Fibroblast of lung (primary cell): ENCODE measurements around the gene ZC3H7B. TPM values are rescaled to one million over a fixed set of nuclear protein-coding genes. Genes with fewer than 3 reads are reported as not detected.
A peak's percentile ranks its signal among the peaks of the same experiment; 100 is the strongest.

Experiments
- DNase-seq, 2 donors: peaks; one replicate each; pipeline versions ENCODE4 v3.0.0 to v3.0.0-alpha.2; 2010; ENCODE audit warnings: low read depth in 2 of 2
- H2AFZ ChIP-seq: 2 replicates; pipeline ENCODE4 v1.5.1; 2012; ENCODE audit warnings: low read length, control low read depth, inconsistent platforms
- H3K27ac ChIP-seq: 2 replicates; pipeline ENCODE4 v1.5.1; 2011; ENCODE audit warnings: low read length, control low read depth; ENCODE audit not compliant: insufficient read depth
- H3K27me3 ChIP-seq: 2 replicates; pipeline ENCODE4 v1.5.1; 2011; ENCODE audit warnings: mild to moderate bottlenecking, low read length; ENCODE audit not compliant: control insufficient read depth, insufficient read depth
- H3K36me3 ChIP-seq: 2 replicates; pipeline ENCODE4 v1.5.1; 2011; ENCODE audit warnings: low read length; ENCODE audit not compliant: control insufficient read depth, insufficient read depth
- H3K4me1 ChIP-seq: 2 replicates; pipeline ENCODE4 v1.5.1; 2011; ENCODE audit warnings: low read length; ENCODE audit not compliant: control insufficient read depth, insufficient read depth; ENCODE audit errors: extremely low read depth
- H3K4me2 ChIP-seq: 2 replicates; pipeline ENCODE4 v1.5.1; 2011; ENCODE audit warnings: low read length, control low read depth; ENCODE audit not compliant: insufficient read depth; ENCODE audit errors: extremely low read depth
- H3K4me3 ChIP-seq, 4 experiments: fragments of 200-600 bp in 1 of 4; sonication (generic) in 1 of 4; replicated peaks in 1 of 4; 2 replicates each; pipeline ENCODE4 v1.5.1; 2011 to 2016; ENCODE audit warnings: low read length in 4 of 4, low read depth in 3 of 4, mild to moderate bottlenecking in 3 of 4, control low read depth in 2 of 4, inconsistent platforms in 1 of 4, mixed read lengths in 1 of 4; ENCODE audit not compliant: insufficient read depth in 1 of 4; ENCODE audit errors: control extremely low read depth in 1 of 4
- H3K79me2 ChIP-seq: 2 replicates; pipeline ENCODE4 v1.5.1; 2012; ENCODE audit warnings: mild to moderate bottlenecking, low read length, inconsistent platforms; ENCODE audit not compliant: control insufficient read depth, insufficient read depth
- H3K9ac ChIP-seq: 2 replicates; pipeline ENCODE4 v1.5.1; 2011; ENCODE audit warnings: mild to moderate bottlenecking, low read length, control low read depth; ENCODE audit not compliant: insufficient read depth
- H3K9me3 ChIP-seq: 2 replicates; pipeline ENCODE4 v1.5.1; 2012; ENCODE audit warnings: low read depth, low read length; ENCODE audit not compliant: control insufficient read depth, insufficient read depth
- H4K20me1 ChIP-seq: 2 replicates; pipeline ENCODE4 v1.5.1; 2011; ENCODE audit warnings: low read length; ENCODE audit not compliant: control insufficient read depth, insufficient read depth; ENCODE audit errors: extremely low read depth
- EZH2 ChIP-seq: IDR thresholded peaks from 2 replicates; pipeline ENCODE4 v1.5.1; 2012; ENCODE audit warnings: low read length, control low read depth, mild to moderate bottlenecking; ENCODE audit errors: missing control alignments
- polyA plus RNA-seq, 2 donors: library from polyadenylated mRNA; depleted of rRNA in 1 of 2; stranded (reverse) in 1 of 2; unstranded in 1 of 2; fragments of >200 nt; gene quantifications; 2 replicates each; pipeline ENCODE4 v1.2.1, GENCODE V29; 2011 to 2012; ENCODE audit warnings: missing spikeins in 1 of 2
- total RNA-seq: library from RNA; depleted of rRNA; stranded (reverse); fragments of >200 nt; gene quantifications from 2 replicates; pipeline ENCODE4 v1.2.1, GENCODE V29; 2014
- TF ChIP-seq, protein P1 (sequence below), 2 donors: IDR thresholded peaks in 1 of 2; conservative IDR thresholded peaks in 1 of 2; 1 replicate in 1 of 2; 2 replicates in 1 of 2; pipeline ENCODE4 v1.5.1; 2011 to 2012; ENCODE audit warnings: low read length in 2 of 2, control low read depth in 1 of 2, inconsistent platforms in 1 of 2, low read depth in 1 of 2, mild to moderate bottlenecking in 1 of 2

Gene ZC3H7B
- total and polyA plus RNA-seq, 2 donors (not counting 1 experiment from before 2014, with no cell fraction given), result 30.6 to 64.4 TPM

DNA sequence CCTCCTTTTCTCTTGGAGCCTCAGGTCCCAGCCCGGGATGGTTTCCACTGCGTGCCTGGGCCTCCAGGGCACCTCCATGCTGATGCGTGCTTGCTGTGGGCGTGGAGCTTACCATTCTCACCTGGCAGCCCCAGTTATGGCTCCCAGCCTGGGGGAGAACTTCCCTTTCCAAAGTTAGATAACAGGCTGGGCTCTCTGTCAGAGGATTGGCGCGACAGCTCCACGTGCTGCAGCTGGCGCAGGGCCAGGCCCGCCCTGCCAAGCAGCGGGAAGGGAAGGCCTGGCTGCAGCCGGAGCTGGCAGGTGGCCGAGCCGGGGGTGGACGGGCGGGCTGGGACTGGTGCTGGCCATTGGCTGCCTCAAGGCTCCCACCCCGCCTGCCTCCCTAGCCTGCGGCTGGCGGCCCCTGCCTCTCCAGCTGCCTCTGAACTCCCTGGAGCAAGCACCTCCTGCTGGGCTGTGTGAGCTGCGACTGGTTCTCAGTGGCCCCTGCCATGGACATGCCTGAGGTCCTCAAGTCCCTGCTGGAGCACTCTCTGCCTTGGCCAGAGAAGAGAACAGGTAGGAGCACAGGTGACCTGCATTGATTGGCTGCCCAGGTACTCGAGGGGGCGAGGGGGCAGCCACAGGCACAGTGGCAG, 65.8 kb downstream of the ZC3H7B start:
- Histone ChIP-seq H3K9ac (no peak overlapping the region), H3K4me2 (peak overlapping the region; percentile 76), H3K4me3 (peak overlapping the region in 2 of 4 experiments; percentile 20 to 61), H2AFZ (peak overlapping the region; percentile 25), H3K4me1 (peaks cover 13% of the 10 kb centered on the region), H3K79me2 (no peaks in the 10 kb centered on the region), H3K27ac (no peak overlapping the region), H3K27me3 (no peaks in the 10 kb centered on the region), H3K36me3 (peaks cover 2% of the 10 kb centered on the region), H3K9me3 (no peaks in the 10 kb centered on the region), H4K20me1 (no peaks in the 10 kb centered on the region)
- TF ChIP-seq, protein P1, sequence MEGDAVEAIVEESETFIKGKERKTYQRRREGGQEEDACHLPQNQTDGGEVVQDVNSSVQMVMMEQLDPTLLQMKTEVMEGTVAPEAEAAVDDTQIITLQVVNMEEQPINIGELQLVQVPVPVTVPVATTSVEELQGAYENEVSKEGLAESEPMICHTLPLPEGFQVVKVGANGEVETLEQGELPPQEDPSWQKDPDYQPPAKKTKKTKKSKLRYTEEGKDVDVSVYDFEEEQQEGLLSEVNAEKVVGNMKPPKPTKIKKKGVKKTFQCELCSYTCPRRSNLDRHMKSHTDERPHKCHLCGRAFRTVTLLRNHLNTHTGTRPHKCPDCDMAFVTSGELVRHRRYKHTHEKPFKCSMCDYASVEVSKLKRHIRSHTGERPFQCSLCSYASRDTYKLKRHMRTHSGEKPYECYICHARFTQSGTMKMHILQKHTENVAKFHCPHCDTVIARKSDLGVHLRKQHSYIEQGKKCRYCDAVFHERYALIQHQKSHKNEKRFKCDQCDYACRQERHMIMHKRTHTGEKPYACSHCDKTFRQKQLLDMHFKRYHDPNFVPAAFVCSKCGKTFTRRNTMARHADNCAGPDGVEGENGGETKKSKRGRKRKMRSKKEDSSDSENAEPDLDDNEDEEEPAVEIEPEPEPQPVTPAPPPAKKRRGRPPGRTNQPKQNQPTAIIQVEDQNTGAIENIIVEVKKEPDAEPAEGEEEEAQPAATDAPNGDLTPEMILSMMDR (conservative IDR thresholded peaks at IDR 0.05 in 1 of 2, IDR thresholded peaks at IDR 0.05 in 1 of 2; ENCODE audit: low read depth in 1 of 2, low read length in 2 of 2), result peak; percentile 46 to 55
- no peak for TF ChIP-seq EZH2
- DNase-seq, result peak; percentile 96

DNA sequence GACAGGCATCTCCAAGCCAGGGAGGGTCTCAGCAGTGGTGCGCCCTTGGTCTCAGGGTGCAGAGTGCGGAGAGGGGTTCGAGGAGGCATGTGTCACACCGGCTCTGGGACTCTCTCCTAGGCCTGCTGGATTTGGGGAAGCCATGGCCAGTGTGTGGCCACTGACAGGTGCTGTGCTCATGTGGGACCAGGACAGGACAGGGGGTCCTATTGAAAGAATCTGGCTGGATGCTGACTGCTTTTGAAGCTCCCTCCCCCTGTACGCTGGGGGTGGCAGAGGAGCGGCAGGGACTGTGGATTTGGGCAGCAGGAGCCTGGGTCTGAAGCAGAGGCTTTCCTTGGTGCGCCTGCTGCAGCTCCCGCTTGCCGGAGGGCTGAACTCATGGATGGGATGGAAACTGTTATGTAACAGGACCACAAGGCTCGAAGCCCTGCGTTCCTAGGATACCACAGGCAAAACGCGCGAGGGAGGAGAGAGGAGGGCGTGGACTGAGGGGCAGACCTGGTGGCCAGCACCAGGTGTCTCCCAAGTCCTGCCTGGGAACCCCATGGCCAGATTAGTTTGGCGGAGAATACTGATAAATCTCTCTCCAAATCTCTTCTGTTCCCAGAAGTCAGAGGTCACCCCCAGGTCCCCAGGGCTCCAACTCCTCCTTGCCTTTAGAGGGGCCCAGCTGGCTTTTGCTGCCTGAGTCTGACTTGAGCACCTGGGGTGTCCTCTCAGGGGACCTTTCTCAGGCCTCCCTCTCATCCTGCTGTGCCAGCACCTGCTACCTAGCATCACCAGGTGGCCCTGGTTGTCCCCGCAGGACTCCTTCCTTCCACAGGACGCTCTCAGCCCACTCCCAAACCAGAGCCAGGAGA, 66.6 kb downstream of the ZC3H7B start:
- no peaks in the 10 kb centered on the region for H3K36me3 ChIP-seq
- no peaks in the 10 kb centered on the region for H3K79me2 ChIP-seq
- no peaks in the 10 kb centered on the region for H3K27me3 ChIP-seq
- H4K20me1 ChIP-seq, result no peaks in the 10 kb centered on the region
- TF ChIP-seq, protein P1 (conservative IDR thresholded peaks at IDR 0.05 in 1 of 2, IDR thresholded peaks at IDR 0.05 in 1 of 2; ENCODE audit: low read depth in 1 of 2, low read length in 2 of 2), result no peak
- no peak for TF ChIP-seq EZH2
- DNase-seq, result peak in 1 of 2 donors; percentile 60
- H3K4me3 ChIP-seq, result peak overlapping the region in 2 of 4 experiments; percentile 20 to 61
- peak overlapping the region; percentile 76 for H3K4me2 ChIP-seq
- H3K9ac ChIP-seq, result no peak overlapping the region
- H2AFZ ChIP-seq, result no peak overlapping the region
- H3K4me1 ChIP-seq, result peaks cover 13% of the 10 kb centered on the region
- H3K9me3 ChIP-seq, result no peaks in the 10 kb centered on the region
- H3K27ac ChIP-seq, result no peak overlapping the region

DNA sequence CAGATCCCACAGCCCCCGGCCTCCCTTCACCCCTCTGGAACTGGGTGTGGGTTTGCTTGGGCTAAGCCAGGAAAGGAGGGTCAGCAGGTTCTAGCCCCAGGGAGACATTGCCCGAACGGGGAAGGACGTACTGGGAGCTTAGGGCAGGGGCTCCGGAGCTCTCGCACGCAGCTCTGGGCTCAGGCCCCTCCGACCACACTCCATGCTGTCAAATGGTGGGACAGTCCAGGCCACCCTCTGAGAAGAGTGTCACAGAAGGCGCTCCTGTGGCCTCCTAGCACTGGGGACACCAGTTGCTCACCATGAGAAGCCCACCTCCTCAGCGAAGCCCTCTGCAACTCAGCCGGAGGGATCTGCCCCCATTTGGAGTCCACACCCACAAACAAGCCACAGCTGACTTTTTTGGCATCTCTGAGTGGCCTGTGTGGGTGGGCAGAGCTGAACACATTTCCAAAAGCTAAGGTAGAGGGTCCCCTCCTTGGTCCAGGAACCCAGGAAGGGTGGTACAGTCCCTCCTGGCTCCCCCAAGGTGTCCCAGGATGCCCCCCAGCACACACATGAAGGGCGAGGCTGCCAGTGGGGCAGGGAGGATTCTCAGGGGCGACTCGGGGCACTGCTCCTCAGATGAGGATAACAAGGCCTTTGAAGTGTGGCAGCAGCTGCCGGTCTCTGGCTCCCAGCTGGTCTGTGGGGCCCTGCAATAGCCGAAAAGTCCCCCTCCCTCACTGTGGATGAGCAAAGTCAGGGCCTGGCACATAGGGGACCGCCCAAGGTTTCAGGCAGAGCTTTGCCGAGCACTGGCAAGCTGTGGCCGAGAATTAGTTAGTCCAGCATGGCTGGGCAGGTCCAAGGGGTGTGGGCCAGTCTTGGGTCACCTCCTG, 67.5 kb downstream of the ZC3H7B start:
- H2AFZ ChIP-seq, result no peak overlapping the region
- no peak overlapping the region for H3K27ac ChIP-seq
- peak overlapping the region in 1 of 4 experiments; percentile 61 for H3K4me3 ChIP-seq
- TF ChIP-seq EZH2, result no peak
- TF ChIP-seq, protein P1 (conservative IDR thresholded peaks at IDR 0.05 in 1 of 2, IDR thresholded peaks at IDR 0.05 in 1 of 2; ENCODE audit: low read depth in 1 of 2, low read length in 2 of 2), result no peak
- H3K36me3 ChIP-seq, result no peaks in the 10 kb centered on the region
- H3K9me3 ChIP-seq, result no peaks in the 10 kb centered on the region
- DNase-seq, result no peak
- H4K20me1 ChIP-seq, result no peaks in the 10 kb centered on the region
- peaks cover 13% of the 10 kb centered on the region for H3K4me1 ChIP-seq
- no peak overlapping the region for H3K9ac ChIP-seq
- no peaks in the 10 kb centered on the region for H3K27me3 ChIP-seq
- no peak overlapping the region for H3K4me2 ChIP-seq
- H3K79me2 ChIP-seq, result no peaks in the 10 kb centered on the region
